Mucosa of descending colon (tissue), 3 donors: ENCODE results near the gene COL18A1. TPM values are rescaled to one million over a fixed set of nuclear protein-coding genes. Genes with fewer than 3 reads are reported as not detected.

Experiments
- ATAC-seq: fragments of 200-7000 bp; cut with Tn5 transposase; one replicate; pipeline ENCODE4 v1.9.1; 2020; ENCODE audit warnings: mild to moderate bottlenecking, moderate library complexity
- DNase-seq, 3 donors: peaks; one replicate each; pipeline ENCODE4 v3.0.0-alpha.2; 2020
- H3K36me3 ChIP-seq: fragments of 200-600 bp; one replicate; pipeline ENCODE4 v1.8.0; 2021; ENCODE audit warnings: low read depth, mild to moderate bottlenecking
- H3K4me1 ChIP-seq: fragments of 200-600 bp; one replicate; pipeline ENCODE4 v1.8.0; 2021; ENCODE audit warnings: low read depth, mild to moderate bottlenecking
- H3K4me3 ChIP-seq: fragments of 200-600 bp; one replicate; pipeline ENCODE4 v1.8.0; 2021; ENCODE audit warnings: mild to moderate bottlenecking
- H3K9me3 ChIP-seq: fragments of 200-600 bp; one replicate; pipeline ENCODE4 v1.8.0; 2021; ENCODE audit warnings: mild to moderate bottlenecking
- CTCF ChIP-seq: fragments of 200-600 bp; IDR thresholded peaks from one replicate; pipeline ENCODE4 v1.8.0; 2022; ENCODE audit warnings: antibody characterized with exemption, mild to moderate bottlenecking
- intact Hi-C, 2 donors: fragments of 100-400 bp; cut with DNase I in 1 of 2; cut with micrococcal nuclease in 1 of 2; formaldehyde crosslinking; loops; one replicate each; pipeline versions ENCODE4 v1.11.0 to v1.11.1; 2022; cut with DNase I, micrococcal nuclease
- total RNA-seq, 3 donors: library from RNA; stranded (reverse); fragmentation: NEBNext Ultra II Directional in 2 of 3; extraction: Animal tissue kit (Norgen Biotek cat#: 25700) in 2 of 3; gene quantifications; one replicate each; pipeline versions ENCODE4 v1.2.1 to v1.2.4, GENCODE V29; 2021 to 2023
- donor health status: DM: no; HTN: no; CAD: no; lungs with moderate emphysema.
- donor health status: DM: no; HTN: no; CAD: no.
- donor health status: DM: no; HTN: yes; CAD: no.

COL18A1 gene
- total RNA-seq, 3 donors from 2014 or later, result 4.6 to 46.9 (median 21.3) TPM

DNA sequence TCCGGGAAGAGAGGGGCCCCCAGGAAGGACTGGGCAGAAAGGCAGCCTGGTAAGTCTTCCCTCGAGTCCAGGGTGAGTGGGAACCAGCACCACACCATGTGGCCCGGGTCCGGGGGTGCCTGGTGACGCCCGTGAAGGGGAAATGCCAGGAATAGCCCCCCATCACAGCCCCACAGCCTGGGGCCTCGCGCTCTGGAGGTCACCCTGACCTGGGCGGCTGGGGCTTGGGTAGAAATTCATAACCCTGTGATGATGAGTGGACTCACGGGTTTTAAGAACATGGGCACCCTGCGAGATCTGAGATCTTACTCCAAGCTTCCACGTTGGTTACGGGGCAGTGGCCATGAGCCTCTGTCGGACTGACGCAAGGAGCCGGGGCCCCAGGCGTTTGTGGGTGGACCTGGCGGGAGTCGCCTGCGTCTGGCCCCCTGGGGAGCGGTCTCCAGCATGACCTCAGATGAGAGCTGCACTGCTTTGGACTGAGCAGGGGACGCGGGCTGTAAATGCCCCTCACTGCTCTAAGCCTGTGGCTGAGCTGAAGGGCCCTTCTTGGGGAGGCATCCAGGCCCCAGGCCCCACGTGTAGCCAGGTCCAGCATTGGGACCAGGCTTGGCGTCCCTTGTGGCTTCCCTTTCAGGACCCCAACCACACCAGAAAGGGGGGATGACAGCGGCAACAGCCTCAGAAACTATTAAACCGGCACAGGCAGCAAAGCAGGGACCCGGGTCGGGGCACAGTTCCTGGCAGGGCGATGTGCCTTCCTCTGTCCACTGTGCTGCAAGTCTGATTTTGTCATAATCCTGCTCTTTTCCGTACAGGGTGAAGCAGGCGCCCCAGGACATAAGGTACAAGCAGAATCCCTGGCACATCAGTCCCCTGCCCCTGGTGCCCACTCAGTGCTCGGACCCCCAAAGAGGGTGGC lies 77.3 kb downstream of the COL18A1 start:
- Histone ChIP-seq H3K9me3 (no peaks in the 10 kb centered on the region), H3K4me1 (peaks cover 3% of the 10 kb centered on the region), H3K4me3 (no peak overlapping the region), H3K36me3 (no peaks in the 10 kb centered on the region)
- ATAC-seq (no peak), DNase-seq (no peak)
- intact Hi-C loops, result no loop called here
- no peak for TF ChIP-seq CTCF

GRCh38 chr21:45482899-45483821 lies 78.2 kb downstream of the COL18A1 start:
- H3K36me3 ChIP-seq, result no peaks in the 10 kb centered on the region
- intact Hi-C loops, result no loop called here
- TF ChIP-seq CTCF, result no peak
- ATAC-seq, result peak; percentile 47
- no peaks in the 10 kb centered on the region for H3K9me3 ChIP-seq
- no peak overlapping the region for H3K4me3 ChIP-seq
- H3K4me1 ChIP-seq, result no peaks in the 10 kb centered on the region
- no peak for DNase-seq

- Histone ChIP-seq H3K9me3 (no peaks in the 10 kb centered on the region), H3K4me1 (no peaks in the 10 kb centered on the region), H3K4me3 (no peak overlapping the region), H3K36me3 (no peaks in the 10 kb centered on the region)
- DNase-seq, result no peak
- no peak for ATAC-seq
- no peak for TF ChIP-seq CTCF
- intact Hi-C loops, result no loop called here
Measured at GRCh38 chr21:45484318-45484717, 79.4 kb downstream of the COL18A1 start.

DNA sequence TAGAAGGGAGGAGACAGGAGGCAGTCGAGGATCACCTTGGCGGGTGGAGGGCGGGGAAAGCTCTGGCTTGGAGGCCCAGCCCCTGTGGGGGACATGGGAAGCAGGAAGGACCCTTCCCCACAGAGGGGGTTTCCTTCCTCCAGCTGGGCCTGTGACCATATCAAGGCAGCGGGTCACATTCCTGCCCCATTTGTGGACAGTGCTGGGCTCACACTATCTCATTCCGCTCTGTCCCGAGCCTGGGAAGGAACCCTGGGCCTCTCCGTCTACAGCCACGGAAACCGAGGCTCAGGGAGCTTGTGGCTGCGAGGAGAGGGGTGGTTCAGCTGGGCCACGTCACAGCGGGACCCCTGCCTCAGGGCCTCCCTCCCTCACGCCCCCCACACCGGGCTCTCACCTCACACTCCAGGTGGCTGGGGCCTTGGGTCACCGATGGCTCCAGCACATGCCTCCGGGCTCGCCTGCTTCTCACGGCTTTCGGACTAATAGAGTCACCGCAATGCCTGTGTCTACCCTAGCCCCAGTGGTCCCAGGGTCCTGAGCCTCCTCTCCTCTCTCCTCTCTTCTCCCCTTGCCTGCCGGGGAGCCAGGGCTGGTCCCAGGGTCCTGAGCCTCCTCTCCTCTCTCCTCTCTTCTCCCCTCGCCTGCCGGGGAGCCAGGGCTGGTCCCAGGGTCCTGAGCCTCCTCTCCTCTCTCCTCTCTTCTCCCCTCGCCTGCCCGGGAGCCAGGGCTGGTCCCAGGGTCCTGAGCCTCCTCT lies 80.9 kb downstream of the COL18A1 start:
- Histone ChIP-seq H3K9me3 (no peaks in the 10 kb centered on the region), H3K4me1 (no peaks in the 10 kb centered on the region), H3K4me3 (no peak overlapping the region), H3K36me3 (no peaks in the 10 kb centered on the region)
- ATAC-seq (no peak), DNase-seq (no peak)
- intact Hi-C loops, result no loop called here
- TF ChIP-seq CTCF, result no peak

DNA sequence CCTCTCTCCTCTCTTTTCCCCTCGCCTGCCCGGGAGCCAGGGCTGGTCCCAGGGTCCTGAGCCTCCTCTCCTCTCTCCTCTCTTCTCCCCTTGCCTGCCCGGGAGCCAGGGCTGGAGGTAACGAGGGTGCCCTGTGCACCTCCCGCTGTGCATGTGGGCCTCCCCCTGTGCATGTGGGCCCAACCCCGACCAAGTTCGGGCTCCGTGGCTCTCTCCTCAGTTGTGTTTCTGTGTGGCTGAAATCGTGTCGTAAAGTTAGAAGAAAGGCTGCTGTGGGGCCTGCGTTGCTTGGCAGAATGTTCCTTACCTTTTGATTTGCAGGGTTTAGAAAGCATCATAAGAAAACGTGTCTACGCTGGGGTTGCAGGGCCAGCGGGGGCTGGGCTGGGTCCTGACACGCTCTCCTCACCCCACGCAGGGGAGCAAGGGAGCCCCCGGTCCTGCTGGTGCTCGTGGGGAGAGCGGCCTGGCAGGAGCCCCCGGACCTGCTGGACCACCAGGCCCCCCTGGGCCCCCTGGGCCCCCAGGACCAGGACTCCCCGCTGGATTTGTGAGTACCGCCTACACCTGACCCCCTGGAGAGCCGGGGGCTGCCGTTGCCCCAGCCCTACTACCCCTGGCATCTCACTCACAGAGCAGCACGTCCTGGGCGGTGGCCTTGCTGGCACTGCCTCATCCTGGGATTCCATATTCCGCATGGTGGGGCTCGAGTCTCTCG lies 81.6 kb downstream of the COL18A1 start:
- no peak for TF ChIP-seq CTCF
- Histone ChIP-seq H3K9me3 (no peaks in the 10 kb centered on the region), H3K36me3 (no peaks in the 10 kb centered on the region), H3K4me3 (no peak overlapping the region), H3K4me1 (no peaks in the 10 kb centered on the region)
- no peak for DNase-seq
- no peak for ATAC-seq
- intact Hi-C loops, result no loop called here
